Neural progenitor cell (in vitro differentiated cells): Measurements from ENCODE around the gene HIC1. TPM values are rescaled to one million over a fixed set of nuclear protein-coding genes. Genes with fewer than 3 reads are reported as not detected.
A peak's percentile ranks its signal among the peaks of the same experiment; 100 is the strongest.
"Not testable (repeated sequence)": the region's sequence is repeated elsewhere in the genome, so short reads cannot be mapped to it uniquely, and the experiment has no call there.

Source experiments
- DNase-seq: peaks from one replicate; pipeline ENCODE4 v3.0.0-alpha.2; 2016; ENCODE audit warnings: low spot score
- H2AFZ ChIP-seq: fragments of 200-600 bp; sonication (generic); replicated peaks from 2 replicates; pipeline ENCODE4 v1.6.1; 2016; ENCODE audit warnings: antibody characterized with exemption
- H3F3A ChIP-seq: fragments of 200-600 bp; sonication (generic); 2 replicates; pipeline ENCODE4 v1.6.1; 2016; ENCODE audit warnings: antibody characterized with exemption, low read depth
- H3K27ac ChIP-seq: fragments of 200-600 bp; sonication (generic); 2 replicates; pipeline ENCODE4 v1.5.1; 2016; ENCODE audit warnings: mild to moderate bottlenecking
- H3K27me3 ChIP-seq: fragments of 200-600 bp; sonication (generic); 2 replicates; pipeline ENCODE4 v1.6.1; 2016; ENCODE audit warnings: mild to moderate bottlenecking, moderate library complexity
- H3K36me3 ChIP-seq: fragments of 200-600 bp; sonication (generic); 2 replicates; pipeline ENCODE4 v1.5.1; 2016
- H3K4me1 ChIP-seq: fragments of 200-600 bp; sonication (generic); 2 replicates; pipeline ENCODE4 v1.6.1; 2016; ENCODE audit warnings: mixed run types
- H3K4me2 ChIP-seq: fragments of 200-600 bp; sonication (generic); 2 replicates; pipeline ENCODE4 v1.6.1; 2016
- H3K4me3 ChIP-seq: fragments of 200-600 bp; sonication (generic); 2 replicates; pipeline ENCODE4 v1.5.1; 2016
- H3K79me2 ChIP-seq: fragments of 200-600 bp; sonication (generic); 2 replicates; pipeline ENCODE4 v1.6.1; 2016; ENCODE audit warnings: low read depth
- H3K9ac ChIP-seq: fragments of 200-600 bp; sonication (generic); 2 replicates; pipeline ENCODE4 v1.6.1; 2016
- H3K9me3 ChIP-seq: fragments of 200-600 bp; sonication (generic); 2 replicates; pipeline ENCODE4 v1.5.1; 2016; ENCODE audit warnings: low read depth
- H4K20me1 ChIP-seq: fragments of 200-600 bp; sonication (generic); 2 replicates; pipeline ENCODE4 v1.6.1; 2016; ENCODE audit warnings: low read depth
- H3K27ac Mint-ChIP-seq: 3 replicates; pipeline ENCODE4 v1.8.0; 2021; ENCODE audit warnings: mixed read lengths
- H3K27me3 Mint-ChIP-seq: 2 replicates; pipeline ENCODE4 v1.8.0; 2022; ENCODE audit warnings: low read depth, mild to moderate bottlenecking, inconsistent platforms, moderate library complexity, mixed read lengths; ENCODE audit not compliant: insufficient read depth
- H3K36me3 Mint-ChIP-seq: 3 replicates; pipeline ENCODE4 v1.8.0; 2021; ENCODE audit warnings: mixed read lengths
- H3K4me1 Mint-ChIP-seq: 3 replicates; pipeline ENCODE4 v1.8.0; 2021; ENCODE audit warnings: mixed read lengths
- H3K4me3 Mint-ChIP-seq: 3 replicates; pipeline ENCODE4 v1.8.0; 2021; ENCODE audit warnings: mild to moderate bottlenecking, moderate library complexity, mixed read lengths
- H3K9me3 Mint-ChIP-seq: 3 replicates; pipeline ENCODE4 v1.8.0; 2020; ENCODE audit warnings: mixed read lengths
- CTCF ChIP-seq: fragments of 200-600 bp; sonication (generic); IDR thresholded peaks from 2 replicates; pipeline ENCODE4 v1.5.1; 2017; ENCODE audit warnings: antibody characterized with exemption, mild to moderate bottlenecking
- EZH2 ChIP-seq: fragments of 200-600 bp; sonication (generic); IDR thresholded peaks from 2 replicates; pipeline ENCODE4 v1.6.1; 2017; ENCODE audit warnings: antibody characterized with exemption, mild to moderate bottlenecking, moderate library complexity
- EZH2phosphoT487 ChIP-seq: fragments of 200-600 bp; sonication (generic); IDR thresholded peaks from 2 replicates; pipeline ENCODE4 v1.6.1; 2017; ENCODE audit warnings: antibody characterized with exemption
- total RNA-seq: library from RNA; depleted of rRNA; stranded (reverse); fragments of >200 nt; gene quantifications from 2 replicates; pipeline ENCODE4 v1.2.3, GENCODE V29; 2015; ENCODE audit warnings: low replicate concordance

The HIC1 gene
- total RNA-seq, 1 donor from 2014 or later = not detected

GRCh38 chr17:2011411-2012371, 43.2 kb upstream of the HIC1 start:
- Histone ChIP-seq H3K4me3 (peak overlapping the region; percentile 1), H3K36me3 (no peaks in the 10 kb centered on the region), H3K9ac (no peak overlapping the region), H3K4me1 (peaks cover 12% of the 10 kb centered on the region), H3K79me2 (no peaks in the 10 kb centered on the region), H3K9me3 (no peaks in the 10 kb centered on the region), H3K27ac (no peak overlapping the region), H4K20me1 (peaks cover 12% of the 10 kb centered on the region), H3K27me3 (peaks cover 49% of the 10 kb centered on the region), H2AFZ (no peak overlapping the region), H3K4me2 (peak overlapping the region; percentile 63), H3F3A (peaks cover 15% of the 10 kb centered on the region)
- H3K27me3 Mint-ChIP-seq = peaks cover 16% of the 10 kb centered on the region
- DNase-seq = peak; percentile 55
- H3K36me3 Mint-ChIP-seq = no peaks in the 10 kb centered on the region
- H3K9me3 Mint-ChIP-seq = no peaks in the 10 kb centered on the region
- TF ChIP-seq CTCF (no peak), EZH2 (no peak), EZH2phosphoT487 (no peak)
- H3K27ac Mint-ChIP-seq = peak overlapping the region; percentile 59
- H3K4me1 Mint-ChIP-seq = peaks cover 35% of the 10 kb centered on the region
- peak overlapping the region; percentile 71 for H3K4me3 Mint-ChIP-seq

- no peak overlapping the region for H2AFZ ChIP-seq
- H3K4me3 ChIP-seq = no peak overlapping the region
- H3K27me3 Mint-ChIP-seq = peaks cover 19% of the 10 kb centered on the region
- no peaks in the 10 kb centered on the region for H3K79me2 ChIP-seq
- no peaks in the 10 kb centered on the region for H3K36me3 ChIP-seq
- no peaks in the 10 kb centered on the region for H3K36me3 Mint-ChIP-seq
- peaks cover 37% of the 10 kb centered on the region for H3K4me1 Mint-ChIP-seq
- TF ChIP-seq EZH2phosphoT487 (no peak), CTCF (no peak), EZH2 (no peak)
- no peak overlapping the region for H3K4me3 Mint-ChIP-seq
- H3K27ac ChIP-seq = no peak overlapping the region
- peaks cover 12% of the 10 kb centered on the region for H4K20me1 ChIP-seq
- no peak overlapping the region for H3K27ac Mint-ChIP-seq
- no peak for DNase-seq
- H3F3A ChIP-seq = peaks cover 15% of the 10 kb centered on the region
- no peaks in the 10 kb centered on the region for H3K9me3 Mint-ChIP-seq
- no peak overlapping the region for H3K9ac ChIP-seq
- peaks cover 12% of the 10 kb centered on the region for H3K4me1 ChIP-seq
- H3K4me2 ChIP-seq = no peak overlapping the region
- H3K27me3 ChIP-seq = peaks cover 57% of the 10 kb centered on the region
- no peaks in the 10 kb centered on the region for H3K9me3 ChIP-seq
Observed at GRCh38 chr17:2012499-2012898, 42.4 kb upstream of the HIC1 start.

DNA sequence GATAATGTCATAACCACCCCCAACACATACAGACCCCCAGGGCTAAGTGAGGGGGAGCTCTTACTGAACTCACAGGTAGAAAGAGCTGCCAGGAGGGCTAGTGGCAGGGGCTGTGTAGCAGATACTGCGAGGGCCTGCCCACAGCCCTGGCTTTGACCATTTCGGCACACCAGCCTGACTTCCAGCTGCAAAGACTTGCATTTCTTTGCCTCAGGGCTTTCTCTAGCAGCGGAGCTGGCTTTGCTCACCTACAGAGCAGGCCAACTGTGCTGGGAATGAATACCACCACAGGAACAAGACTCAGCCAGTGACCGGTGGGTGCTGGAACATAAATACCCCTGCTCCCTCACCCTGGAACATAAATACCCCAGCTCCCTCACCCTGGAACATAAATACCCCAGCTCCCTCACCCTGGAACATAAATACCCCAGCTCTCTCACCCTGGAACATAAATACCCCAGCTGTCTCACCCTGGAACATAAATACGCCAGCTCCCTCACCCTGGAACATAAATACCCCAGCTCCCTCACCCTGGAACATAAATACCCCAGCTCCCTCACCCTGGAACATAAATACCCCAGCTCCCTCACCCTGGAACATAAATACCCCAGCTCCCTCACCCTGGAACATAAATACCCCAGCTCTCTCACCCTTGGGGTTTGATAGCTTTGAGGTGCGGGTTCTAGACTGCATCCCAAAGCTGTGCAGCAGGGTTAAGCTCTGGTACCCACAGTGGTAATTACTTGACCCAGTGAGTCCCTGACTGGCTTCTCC, 41.5 kb upstream of the HIC1 start:
- not testable (repeated sequence) for H3K9me3 Mint-ChIP-seq, H2AFZ ChIP-seq, H3K79me2 ChIP-seq, DNase-seq, H3K9ac ChIP-seq, H3K4me2 ChIP-seq, H3K4me3 ChIP-seq, H3K4me3 Mint-ChIP-seq, H3K36me3 Mint-ChIP-seq, H3K9me3 ChIP-seq, H3K36me3 ChIP-seq, H3K27ac ChIP-seq
- Histone ChIP-seq H3K4me1 (peaks cover 12% of the 10 kb centered on the region), H3K27me3 (peaks cover 66% of the 10 kb centered on the region), H4K20me1 (peaks cover 12% of the 10 kb centered on the region), H3F3A (peaks cover 15% of the 10 kb centered on the region)
- Mint-ChIP-seq H3K4me1 (peaks cover 46% of the 10 kb centered on the region), H3K27ac (peak overlapping the region; percentile 14), H3K27me3 (peaks cover 19% of the 10 kb centered on the region)
